GM11168 (cell line): Measurements from ENCODE around the gene PRICKLE3.

Experiments used
- in situ Hi-C: fragments of 300-500 bp; cut with MboI; formaldehyde crosslinking; loops from one replicate; pipeline ENCODE4 v1.12.0; 2022; ENCODE audit warnings: low sequenced_read_pairs; ENCODE audit not compliant: unreplicated experiment

Gene PRICKLE3, protein sequence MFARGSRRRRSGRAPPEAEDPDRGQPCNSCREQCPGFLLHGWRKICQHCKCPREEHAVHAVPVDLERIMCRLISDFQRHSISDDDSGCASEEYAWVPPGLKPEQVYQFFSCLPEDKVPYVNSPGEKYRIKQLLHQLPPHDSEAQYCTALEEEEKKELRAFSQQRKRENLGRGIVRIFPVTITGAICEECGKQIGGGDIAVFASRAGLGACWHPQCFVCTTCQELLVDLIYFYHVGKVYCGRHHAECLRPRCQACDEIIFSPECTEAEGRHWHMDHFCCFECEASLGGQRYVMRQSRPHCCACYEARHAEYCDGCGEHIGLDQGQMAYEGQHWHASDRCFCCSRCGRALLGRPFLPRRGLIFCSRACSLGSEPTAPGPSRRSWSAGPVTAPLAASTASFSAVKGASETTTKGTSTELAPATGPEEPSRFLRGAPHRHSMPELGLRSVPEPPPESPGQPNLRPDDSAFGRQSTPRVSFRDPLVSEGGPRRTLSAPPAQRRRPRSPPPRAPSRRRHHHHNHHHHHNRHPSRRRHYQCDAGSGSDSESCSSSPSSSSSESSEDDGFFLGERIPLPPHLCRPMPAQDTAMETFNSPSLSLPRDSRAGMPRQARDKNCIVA

DNA sequence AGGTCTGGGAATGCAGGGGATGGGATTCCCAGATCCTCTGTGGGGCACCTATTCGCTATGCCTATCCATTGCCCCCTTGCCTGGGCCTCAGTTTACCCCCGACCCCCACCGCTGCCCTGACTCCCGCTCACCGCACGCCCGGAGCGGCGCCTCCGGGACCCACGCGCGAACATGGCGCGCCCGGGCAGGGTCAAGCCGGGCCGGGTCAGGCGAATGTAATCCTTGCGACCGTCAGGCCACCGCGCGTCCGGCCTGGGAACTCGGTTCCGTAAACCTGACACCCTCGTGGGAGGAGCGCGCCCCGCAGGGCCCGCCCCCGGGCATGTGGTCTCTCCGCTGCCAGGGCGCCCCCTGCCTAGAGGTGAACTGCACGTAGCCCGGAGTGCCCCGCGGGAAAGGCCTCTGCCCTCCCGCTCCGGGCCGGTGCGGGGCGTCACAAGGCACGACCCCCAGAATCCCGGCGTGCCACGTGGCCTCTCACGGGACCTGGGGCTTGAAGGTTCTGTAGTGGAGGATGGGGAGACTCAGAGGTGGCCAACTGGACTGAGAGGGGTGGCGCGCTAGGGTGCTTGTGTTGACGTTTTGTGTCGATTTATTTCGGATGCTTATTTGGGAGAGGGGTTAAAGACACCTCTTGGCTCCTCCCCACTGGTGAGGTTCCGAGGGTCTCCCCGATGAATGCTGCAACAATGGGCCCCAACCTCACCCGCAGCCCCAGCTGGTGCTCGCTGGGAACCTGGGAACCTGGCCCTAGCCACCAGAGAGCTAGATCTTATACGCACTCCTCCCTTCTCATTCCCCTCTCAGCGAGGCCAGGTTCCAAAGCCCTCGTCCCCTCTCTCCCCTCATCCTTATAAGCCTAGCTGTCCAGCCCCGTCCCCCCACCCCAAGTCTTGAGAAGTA is at the start of gene PRICKLE3:
PRICKLE3 (minus strand) TSS at position 249 of the 903 bp plus-strand sequence; CDS start at position 173, 76 bp downstream.
- in situ Hi-C loops, result no loop called here

DNA sequence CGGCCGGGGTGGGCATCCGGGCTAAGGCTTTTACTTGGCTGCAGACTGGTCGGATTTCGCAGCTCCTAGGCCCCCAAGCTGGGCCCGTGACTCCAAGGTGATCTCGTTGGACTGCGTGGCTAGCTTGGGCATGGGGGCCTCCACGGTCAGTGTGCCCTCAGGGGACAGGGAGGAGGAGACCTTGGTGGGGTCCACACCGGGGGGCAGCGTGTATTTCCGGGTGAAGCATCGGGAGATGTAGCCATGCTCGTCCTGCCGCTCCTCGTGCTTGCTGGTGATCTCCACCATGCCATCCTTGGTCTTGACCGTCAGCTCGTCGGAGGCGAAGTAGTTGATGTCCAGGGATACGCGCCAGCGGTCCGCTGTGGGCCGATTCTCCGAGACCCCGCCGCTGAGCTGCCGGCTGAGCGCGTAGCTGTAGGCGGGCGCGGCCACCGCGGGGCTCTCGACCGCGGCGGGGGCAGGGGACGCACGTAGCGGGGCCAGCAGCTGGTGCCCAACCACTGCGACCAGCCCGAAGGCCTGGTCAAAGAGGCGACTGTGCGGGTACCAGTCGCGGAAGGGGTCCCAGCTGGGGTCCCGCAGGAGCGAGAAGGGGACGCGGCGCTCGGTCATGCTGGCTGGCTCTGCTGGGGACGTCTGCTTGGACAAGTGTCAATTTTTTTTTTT is 47.8 kb upstream of the PRICKLE3 start:
- in situ Hi-C loops, result no loop called here

DNA sequence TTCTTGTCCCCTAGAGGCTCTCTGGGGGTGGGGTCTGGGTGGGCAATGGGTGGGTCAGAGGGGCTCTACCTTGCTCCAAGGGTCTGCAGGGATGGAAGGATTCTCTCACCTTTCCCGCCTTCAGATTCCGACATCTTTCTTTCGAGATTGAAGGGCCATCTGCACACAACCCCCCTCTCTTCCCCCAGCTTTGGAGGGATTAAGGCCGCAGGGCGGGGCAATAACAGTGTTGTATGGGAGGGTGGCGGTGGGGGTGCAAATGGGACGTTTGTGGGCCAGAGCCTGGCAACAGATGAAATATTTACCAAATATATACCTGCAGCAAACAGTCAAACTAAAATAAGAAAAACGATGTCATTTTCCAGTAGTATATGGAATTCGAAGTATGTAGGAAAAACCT is 47.0 kb upstream of the PRICKLE3 start, which contains the start of gene CACNA1F:
CACNA1F (minus strand) TSS at position 165 of the 400 bp plus-strand sequence; CDS start at position 134, 31 bp downstream.
- in situ Hi-C loops, result no loop called here

DNA sequence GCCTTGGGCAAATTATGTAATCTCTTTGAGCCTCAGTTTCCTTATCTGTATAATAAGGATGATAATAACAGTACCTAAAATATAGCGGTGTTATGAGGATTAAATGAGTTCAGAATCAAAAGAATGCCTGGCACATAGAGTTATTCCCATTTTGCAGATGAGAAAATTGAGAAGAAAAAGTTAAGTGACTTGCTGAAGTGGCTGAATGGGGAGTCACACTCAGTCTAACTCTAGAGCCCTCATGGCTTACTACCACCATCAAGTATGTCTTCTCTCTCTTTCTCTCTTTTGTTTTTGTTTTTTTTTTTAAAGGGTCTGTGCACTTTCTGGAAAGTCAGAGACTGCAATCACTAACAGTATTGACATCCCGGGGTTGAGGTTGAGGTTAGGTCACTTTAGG is 46.4 kb upstream of the PRICKLE3 start:
- in situ Hi-C loops, result no loop called here

DNA sequence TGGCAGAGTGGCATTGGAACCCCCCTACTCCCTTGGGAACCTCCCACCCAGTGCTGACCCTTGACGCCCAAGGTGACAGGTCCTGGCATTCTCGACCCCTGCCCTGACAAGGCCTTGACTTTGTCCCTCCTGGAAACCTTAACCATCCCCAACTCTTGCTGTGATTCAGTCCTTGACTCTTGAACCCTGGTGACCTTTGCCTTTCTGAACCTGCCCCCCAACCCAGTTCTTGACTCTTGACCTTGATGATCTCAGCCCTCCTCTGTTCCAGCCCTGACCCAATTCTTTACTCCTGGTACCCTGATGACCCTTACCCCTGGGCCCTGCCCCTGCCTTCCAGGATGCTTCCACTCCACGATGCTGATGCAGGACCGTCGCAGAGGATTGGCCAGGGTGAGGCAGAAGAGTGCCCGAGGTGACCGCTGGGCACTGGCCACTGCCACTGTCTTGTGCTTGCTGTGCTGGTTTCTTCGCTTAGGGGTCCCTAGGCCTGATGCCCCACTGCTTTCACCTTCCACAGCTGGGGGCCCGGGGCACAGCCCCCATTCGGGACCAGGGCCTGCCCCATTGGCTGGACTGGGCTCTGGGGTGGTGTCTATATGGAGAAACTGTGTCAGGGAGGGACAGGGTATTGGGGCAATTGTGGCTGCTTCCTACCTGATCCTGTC is 45.3 kb upstream of the PRICKLE3 start:
- in situ Hi-C loops, result no loop called here

DNA sequence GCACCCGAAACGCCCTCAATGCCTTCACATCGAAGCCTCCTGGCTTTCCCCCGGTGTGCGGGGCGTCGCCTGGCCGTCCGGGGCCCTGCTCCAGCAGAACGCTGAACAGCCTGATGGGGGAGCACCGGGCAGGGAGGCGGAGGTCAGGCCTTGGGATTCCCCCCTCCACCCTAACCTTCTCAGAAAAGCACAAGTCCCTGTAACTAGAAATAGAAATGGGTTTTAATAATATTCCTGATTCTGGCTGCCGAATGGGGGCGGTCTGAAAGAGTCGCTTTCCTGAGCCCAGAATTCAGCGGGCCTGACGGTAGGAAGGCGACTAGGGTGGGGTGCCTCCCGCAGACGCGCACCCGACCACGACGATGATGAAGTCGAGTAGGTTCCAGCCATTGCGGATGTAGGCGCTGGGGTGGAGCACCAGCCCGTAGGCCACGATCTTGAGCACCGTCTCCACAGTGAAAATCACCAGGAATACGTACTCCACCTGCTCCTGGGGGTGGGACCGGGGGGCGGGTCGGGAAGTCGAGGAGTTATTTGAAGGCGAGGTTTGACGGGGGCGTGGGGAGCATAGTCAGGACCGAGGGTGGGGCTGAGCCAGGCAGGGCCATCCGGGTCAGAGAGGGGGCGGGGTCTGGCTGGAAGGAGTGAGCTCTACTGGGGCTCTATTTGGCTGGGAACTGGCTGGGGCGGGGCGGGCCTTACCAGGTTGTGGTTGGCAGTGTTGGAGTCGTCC is 44.5 kb upstream of the PRICKLE3 start:
- in situ Hi-C loops, result no loop called here

DNA sequence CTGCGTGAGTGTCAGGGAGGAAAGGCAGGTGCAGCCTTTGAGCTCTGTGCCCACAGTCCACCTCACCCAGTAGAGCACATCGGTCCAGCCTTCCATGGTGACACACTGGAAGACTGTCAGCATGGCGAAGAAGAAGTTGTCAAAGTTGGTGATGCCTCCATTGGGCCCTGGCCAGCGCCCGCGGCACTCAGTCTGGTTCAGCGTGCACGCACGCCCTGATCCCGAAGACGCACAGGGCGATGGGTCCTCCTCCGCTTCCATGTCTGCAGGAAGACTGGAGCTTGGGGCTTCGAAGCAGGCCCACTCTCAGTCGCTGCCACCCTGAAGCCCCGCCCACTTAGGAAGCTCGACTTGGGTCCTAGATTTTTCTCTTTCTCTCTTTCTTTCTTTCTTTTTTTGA is 42.0 kb upstream of the PRICKLE3 start:
- in situ Hi-C loops, result no loop called here

DNA sequence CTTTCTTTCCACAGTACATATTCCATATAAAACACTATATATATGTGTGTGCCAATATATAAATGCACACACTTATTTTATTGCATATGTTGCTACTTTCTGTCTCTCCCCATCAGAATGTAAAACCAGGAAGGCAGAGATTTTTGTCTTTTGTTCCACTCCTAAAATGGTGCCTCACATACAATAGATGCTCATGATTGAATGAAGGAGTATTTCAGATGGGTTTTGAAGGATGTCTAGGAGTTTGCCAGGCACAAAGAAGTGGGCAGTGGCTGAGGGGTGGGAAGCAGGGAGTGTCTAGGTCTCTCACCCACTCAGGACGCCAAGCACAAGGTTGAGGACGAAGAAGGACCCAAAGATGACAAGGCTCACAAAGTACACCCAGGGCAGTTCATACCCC is 41.6 kb upstream of the PRICKLE3 start:
- in situ Hi-C loops, result no loop called here

DNA sequence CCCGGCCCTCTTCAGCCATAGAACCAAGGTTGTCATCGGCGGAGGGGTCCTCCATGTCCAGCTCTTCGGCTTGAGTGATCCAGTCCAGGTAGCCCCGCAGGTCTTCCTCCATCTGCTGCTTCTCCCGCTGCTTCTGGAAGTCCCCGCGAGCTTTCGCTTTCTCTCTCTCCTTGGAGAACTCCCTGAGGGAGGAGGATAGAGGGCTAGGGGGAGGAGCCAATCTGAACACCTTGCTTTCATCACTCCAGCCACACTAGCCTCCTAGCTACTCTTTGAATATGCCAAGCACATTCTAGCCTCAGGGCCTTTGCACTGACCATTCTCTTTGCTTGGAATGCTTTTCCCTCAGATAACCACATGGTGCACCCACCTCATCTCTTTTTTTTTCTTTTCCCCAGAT is 40.8 kb upstream of the PRICKLE3 start:
- in situ Hi-C loops, result no loop called here

DNA sequence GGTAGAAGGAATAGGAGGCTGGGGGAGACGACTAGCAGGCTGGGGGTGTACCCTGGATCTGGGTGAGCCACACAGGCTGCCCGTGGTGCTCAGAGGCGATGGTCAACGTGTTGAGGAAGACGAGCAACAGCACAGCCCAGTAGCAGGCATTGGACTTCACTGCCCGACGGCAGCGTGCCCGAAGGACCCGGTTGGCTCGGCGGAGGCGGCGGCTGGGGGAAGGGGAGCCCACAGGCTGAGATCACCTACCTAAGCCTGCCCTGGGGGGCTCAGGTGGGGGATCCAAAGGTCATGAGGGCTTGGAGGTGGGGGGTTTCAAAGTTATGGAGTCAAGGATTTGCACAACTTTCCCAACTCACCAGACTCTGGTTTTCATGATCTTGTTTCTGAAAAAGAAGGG is 39.7 kb upstream of the PRICKLE3 start:
- in situ Hi-C loops, result no loop called here

DNA sequence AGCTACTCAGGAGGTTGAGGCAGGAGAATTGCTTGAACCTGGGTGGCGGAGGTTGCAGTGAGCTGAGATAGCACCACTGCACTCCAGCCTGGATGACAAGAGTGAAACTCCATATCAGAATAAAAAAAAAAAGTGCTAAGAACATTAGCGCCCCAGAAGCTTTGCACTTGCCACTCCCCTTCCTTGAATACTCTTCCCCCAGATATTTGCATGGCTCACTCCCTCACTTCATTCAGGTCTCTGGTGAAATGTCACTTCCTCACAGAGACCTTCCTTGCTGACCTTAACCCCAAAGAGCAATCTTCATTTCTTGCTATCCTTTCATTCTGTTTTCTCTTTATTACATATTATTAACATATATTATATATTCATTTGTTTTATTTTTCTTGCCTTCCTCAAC is 35.7 kb upstream of the PRICKLE3 start:
- in situ Hi-C loops, result no loop called here

DNA sequence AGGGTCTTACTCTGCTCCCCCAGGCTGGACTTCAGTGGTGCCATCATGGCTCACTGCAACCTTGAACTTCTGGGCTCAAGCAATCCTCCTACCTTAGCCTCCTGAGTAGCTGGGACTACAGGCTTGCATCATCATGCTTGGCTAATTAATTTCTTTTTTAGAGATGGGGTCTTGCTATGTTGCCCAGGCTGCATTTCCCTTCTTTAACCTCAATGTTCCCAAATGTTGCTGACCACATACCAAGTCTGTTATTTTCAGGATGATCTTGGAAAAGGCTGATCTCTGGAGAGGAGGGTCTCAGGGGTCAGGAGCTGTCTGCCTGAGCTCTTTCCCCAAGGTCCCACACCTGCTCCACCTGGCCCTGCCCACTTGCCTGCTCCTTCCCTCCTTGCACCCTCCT is 33.9 kb upstream of the PRICKLE3 start:
- in situ Hi-C loops, result no loop called here

DNA sequence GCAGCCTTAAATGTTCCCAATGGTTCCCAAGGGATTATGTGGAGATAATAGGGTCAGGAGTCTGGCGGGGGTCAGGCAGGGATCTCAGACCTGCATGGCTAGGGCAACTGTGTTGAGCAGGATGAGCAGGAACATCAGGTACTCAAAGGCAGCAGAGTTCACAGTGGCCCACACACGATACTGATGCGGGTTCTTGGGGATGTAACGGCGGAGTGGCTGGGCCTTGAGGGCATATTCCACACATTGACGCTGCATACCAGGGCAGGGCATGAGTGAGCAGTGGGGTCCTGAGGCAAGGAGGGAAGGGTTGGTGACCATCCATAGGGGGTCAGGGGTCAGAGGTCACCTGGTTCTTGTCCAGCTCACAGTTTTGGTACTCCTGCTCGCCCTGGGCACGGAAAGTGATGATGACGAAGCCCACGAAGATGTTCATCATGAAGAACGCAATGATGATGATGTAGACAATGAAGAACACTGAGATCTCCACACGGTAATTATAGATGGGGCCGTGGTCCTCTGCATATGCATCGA is 28.9 kb upstream of the PRICKLE3 start:
- in situ Hi-C loops, result no loop called here

DNA sequence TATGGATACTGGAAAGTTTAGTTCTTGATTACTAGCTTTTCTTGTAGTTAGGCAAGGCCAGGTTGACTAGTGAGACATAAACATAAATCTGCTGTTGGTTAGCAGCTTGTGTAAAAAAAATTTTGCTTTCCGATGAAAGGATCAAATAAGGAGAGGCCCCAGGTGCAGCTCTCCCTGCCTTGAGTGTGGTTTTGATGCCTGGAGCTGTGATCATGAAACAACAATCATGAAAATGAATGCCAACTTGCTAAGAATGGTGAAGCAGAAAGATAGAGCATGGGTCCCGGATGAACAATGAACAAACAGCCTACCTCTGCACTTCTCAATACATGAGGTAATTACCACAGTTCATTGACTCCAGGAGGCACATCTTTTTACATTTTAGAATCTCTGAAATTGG is 28.2 kb upstream of the PRICKLE3 start:
- in situ Hi-C loops, result no loop called here

DNA sequence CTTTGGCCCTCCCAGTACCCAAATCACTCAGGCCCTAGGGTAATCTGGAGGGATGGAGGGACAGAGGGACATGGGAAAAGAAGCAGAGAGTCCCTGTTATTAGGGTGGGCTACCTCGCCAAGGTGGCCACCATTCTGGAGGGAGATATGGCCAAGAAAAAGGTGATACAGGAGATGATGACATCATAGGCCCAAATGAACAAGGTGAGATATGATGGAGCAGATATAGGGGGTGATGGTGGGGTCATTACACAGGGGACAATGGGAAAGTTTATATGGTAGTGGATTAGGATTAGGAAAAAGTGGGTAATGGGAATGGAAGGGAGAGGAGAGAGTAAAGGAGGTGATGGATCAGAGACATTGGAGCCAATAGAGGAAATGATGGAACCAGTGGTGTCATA is 26.7 kb upstream of the PRICKLE3 start:
- in situ Hi-C loops, result no loop called here

DNA sequence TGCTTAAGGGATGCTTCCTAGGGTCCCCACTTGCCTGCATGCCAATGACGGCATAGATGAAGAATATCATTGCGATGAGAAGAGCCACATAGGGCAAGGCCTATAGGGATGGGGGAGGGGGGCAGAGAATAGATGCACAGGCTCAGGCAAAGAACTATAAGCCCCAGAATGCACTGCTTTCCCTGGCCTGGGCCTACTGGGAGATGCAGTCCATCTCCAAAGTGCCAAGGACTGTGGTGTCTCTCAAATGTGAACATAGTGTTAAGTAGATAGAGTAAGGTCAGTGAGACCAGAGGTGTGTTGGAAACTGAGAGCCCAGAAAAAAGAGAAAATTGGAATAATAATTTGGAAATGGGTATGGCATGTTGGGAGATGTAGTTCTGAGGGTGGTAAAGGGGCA is 26.0 kb upstream of the PRICKLE3 start:
- in situ Hi-C loops, result no loop called here

DNA sequence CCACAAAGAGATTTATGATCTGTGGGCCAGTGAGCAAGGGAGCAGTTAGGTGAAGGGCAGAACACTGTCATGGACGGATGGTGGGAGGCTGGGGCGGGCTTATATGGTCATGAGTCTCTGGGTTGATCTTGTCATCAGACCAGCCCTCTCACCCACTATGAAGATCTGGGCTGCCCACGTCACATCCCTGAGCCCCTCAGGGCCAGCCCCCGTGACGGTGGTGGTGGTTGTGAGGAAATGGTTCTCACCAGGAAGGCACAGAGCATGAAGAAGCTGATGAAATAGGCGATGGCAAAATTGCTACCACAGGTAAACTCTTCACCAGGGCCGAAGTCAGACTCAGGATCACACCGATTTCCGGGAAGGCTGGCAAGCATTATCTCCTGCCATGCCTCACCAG is 24.9 kb upstream of the PRICKLE3 start:
- in situ Hi-C loops, result no loop called here

DNA sequence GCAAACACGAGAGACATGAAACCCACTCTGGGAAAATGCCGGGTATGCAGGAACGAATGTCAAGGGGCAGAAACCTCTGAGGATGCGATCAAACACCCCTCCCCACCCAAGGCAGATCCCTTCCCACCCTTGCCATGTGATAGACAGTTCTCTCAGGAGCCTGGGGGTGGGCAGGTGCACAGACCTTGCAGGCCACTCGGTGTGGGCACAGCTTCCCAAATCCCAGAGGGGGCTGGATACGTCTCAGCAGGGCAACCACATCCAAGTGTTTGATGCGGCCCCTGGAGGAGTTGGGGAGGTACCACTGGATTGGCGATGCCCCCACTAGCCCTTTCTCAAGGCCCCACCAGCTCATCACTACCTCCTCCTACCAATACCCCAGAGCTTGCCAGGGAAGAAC is 24.2 kb upstream of the PRICKLE3 start:
- in situ Hi-C loops, result no loop called here
